GM20000 (cell line): ENCODE results near the gene AGXT.

Experiments
- DNase-seq: peaks from one replicate; pipeline ENCODE4 v3.0.0; 2012; ENCODE audit warnings: low spot score
- TF ChIP-seq, protein P1 (sequence below): IDR thresholded peaks from 2 replicates; pipeline ENCODE4 v1.5.1; 2012; ENCODE audit warnings: mild to moderate bottlenecking, control low read depth; ENCODE audit errors: extremely low read depth, missing control alignments

AGXT gene

DNA sequence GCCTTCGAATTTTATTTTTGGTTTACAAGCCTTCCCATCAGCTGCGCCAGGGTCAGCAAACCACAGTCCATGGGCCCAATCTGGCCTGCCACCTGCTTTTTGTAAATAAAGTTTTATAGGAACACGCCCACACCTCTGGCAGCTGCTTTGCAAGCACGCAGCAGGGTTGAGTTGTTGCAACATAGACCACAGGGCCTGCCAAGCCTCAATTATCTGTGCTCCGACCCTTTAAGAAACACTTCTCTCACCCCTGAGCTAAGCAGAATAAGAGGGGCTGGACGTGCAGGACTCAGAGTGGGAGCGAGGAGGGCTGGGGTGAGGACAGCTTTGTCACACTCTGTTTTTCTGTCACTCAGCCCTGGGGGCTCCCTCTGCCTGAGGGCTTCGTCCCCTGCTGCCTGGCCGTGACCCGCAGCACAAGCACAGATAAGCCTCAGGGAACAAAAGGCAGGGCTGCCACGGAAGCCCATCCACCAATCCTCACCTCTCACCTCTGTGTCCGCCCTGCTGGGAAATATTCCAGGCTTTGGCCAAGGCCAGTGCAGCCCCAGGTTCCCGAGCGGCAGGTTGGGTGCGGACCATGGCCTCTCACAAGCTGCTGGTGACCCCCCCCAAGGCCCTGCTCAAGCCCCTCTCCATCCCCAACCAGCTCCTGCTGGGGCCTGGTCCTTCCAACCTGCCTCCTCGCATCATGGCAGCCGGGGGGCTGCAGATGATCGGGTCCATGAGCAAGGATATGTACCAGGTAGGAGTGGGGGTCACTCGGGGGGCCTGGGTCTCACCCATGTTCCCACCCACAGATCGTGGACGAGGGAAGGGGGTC is at the start of gene AGXT:
TSS of gene AGXT (plus strand) at position 539 of the 823 bp plus-strand sequence. CDS start at position 581, 42 bp downstream.
- TF ChIP-seq, protein P1, sequence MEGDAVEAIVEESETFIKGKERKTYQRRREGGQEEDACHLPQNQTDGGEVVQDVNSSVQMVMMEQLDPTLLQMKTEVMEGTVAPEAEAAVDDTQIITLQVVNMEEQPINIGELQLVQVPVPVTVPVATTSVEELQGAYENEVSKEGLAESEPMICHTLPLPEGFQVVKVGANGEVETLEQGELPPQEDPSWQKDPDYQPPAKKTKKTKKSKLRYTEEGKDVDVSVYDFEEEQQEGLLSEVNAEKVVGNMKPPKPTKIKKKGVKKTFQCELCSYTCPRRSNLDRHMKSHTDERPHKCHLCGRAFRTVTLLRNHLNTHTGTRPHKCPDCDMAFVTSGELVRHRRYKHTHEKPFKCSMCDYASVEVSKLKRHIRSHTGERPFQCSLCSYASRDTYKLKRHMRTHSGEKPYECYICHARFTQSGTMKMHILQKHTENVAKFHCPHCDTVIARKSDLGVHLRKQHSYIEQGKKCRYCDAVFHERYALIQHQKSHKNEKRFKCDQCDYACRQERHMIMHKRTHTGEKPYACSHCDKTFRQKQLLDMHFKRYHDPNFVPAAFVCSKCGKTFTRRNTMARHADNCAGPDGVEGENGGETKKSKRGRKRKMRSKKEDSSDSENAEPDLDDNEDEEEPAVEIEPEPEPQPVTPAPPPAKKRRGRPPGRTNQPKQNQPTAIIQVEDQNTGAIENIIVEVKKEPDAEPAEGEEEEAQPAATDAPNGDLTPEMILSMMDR: no peak
- no peak for DNase-seq

DNA sequence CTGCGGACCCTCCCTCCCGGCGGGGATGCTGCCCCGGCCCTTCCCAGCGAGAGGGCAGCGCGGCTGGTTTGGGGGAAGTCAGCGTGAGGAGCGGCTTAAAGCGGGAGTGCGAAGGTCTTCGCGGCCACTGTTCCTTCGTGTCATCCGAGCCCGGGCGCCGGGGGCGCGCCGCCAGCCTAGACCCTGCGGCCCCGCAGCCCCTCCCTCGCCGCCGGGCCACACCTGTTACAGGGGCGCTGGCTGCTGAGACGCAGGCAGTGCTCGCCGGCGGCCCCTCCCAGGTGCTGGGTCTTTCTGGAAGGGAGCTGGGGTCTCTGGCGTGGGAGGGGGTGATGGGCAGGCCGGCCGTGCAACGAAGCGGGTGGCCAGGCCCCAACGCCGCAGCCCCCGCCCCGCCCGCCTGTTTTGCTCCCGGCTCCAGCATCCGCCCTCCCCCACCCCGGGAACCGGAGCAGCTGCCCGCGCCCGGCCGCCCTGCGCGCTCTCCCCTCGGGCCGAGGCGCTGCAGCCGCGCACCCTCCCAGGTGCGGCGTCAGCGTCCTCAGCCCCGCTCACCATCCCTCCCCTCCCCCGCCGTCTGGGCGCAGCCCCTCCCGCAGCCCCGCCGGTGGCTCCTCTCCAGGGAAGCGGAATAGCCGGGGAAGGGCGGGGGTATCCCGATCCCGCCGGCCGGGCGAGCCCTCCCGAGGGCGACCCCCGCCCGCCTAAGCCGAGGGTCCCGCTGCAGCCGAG is 49.3 kb upstream of the AGXT start:
- no peak for DNase-seq
- TF ChIP-seq, protein P1: no peak

DNA sequence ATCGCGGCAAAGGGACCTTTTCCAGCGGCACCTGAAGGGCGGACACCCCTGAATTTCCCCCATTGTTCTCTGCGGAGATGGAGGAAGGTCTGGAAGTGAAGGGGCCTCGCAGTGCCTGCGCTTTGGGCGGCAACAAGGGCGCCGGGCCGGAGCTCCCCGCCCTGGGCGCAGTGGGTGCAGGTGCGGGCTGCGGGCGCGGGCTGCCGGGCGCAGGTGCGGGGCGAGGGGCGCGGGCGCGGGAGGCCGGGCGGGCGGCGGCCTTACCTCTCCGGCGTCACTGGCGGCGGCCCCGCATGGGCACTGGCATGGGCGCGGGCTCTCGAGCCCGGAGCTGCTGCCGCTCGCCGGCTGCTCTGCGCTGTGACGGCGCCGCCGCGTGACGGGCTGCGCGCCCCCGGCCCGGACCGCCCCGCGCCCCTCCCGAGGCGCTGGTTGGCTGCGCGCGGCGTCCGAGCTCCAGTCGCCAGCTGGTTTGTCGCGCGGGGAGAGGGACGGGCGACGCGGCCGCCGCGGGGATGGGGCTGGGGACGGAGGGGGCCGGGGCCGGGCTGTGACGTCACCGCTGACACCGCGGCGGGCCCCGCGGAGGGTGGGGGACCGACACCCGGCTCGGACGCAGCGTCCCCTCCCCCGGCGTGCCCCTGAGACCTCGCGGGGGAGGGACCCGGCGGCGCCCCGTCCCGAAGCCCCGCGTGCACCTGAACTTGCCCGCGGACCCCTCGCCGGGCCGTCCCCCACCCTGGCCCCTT is 48.6 kb upstream of the AGXT start, which contains the start of gene KIF1A:
TSS of gene KIF1A (minus strand) at position 362 of the 749 bp plus-strand sequence. CDS start 22,467 bp downstream, outside the sequence.
- DNase-seq: no peak
- TF ChIP-seq, protein P1: no peak

DNA sequence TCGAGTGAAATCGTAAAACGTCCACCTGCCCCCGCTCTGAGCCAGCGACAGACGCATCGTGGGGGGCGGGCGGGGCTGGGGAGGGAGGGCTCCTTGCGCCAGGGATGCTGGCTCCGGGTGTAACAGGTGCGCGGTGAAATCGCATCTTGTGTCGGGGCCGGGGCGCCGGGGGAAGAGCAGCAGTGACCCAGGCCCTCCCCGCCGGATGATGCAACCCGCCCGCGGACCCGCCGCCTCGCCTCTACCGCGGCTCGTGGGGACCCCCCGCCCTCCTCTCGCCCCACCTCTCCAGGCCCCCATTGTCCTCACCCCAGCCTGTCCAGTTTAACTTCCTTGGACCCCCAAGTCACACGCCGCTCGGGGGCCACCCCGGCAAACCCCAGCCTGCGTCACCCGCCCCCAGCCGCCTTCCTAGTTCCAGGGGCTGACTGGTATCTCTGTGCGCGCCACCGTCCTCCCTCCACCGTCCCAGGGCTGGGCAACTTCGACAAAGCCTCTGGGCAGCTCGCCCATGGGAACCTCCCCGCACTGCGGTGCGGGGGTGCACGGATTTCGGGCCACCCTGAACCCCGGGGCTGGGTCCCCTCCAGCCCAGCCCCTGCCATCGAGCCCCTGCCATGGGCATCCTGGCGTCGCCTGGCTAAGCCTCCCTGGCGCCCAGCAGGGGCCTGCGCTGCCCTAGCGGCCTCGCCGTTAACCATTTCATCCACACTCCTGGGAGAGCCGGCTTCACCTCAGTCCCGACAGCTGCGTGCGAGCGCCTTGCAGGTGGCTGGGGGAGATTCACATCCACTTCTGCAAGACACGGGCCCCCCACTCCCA is 47.8 kb upstream of the AGXT start:
- TF ChIP-seq, protein P1: no peak
- DNase-seq: no peak

DNA sequence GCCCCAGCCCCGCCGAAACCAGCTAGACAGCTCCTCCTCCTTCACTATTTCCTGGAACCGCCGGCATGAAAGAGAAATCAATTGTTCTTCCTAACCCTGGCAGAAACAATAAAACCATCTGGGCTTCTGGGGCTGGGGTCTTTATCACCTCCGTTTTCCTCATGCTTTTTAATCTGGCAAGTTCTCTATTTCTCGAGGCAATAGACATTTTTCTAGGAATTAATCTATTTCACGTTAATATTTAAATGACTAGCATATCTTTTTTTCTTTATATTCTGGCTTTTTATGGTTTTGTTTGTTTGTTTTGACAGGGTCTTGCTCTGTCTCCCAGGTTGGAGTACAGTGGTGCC is 47.2 kb upstream of the AGXT start:
- TF ChIP-seq, protein P1: no peak
- no peak for DNase-seq

DNA sequence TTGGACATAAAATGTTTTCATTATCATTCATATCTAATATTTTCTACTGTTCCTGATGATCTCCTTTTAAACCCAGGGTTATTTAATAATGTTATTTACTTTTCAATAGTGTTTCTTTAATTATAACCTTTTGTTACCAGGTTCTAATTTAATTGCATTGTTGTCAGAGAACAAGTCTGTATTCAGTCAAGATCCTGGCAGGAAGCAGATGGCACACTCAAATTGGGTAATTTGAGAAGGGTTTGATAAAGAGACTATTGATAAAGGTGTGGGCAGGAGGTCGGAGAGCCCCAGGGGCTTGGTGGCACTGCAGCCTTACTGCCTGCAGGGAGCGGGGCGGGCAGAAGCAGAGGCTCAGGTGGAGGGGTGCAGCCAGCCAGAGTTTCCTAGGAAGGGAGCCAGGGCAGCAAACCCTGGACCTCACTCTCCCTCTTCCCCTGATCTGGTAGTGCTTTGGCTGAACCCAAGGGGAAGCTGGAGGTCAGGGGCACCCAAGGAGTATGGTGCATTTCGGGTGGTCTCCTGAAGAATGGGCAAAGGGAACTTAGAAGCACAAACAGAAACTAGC is 46.3 kb upstream of the AGXT start:
- TF ChIP-seq, protein P1: no peak
- DNase-seq: no peak
